ENCODE data around the gene LRMDA. TPM values are rescaled to one million over a fixed set of nuclear protein-coding genes. Genes with fewer than 3 reads are reported as not detected.

LRMDA gene
- total RNA-seq, 3 donors from 2014 or later, result not detected

DNA sequence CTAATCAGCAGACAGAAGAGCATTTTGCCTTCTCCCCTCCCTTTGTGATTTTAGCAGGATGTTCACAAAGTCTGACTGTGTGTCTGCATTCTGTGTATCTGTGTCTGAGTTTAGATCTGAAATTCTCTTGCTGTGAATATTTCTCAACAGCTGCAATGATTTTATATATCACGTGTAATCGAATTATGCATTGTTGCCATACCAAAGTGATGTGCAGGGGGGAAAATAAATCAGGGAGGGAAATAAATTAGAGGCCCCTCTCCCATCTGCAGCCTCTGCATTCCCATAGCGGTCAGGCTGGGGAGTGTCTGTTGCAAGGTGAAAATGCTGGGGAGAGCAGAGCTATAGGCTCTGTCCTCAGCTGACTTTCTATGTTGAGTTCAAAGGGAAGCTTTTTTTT is 209.0 kb downstream of the LRMDA start:
- peaks cover 3% of the 10 kb centered on the region for H3K27me3 Mint-ChIP-seq (ENCODE audit: low read depth)
- ATAC-seq, result no peak
- no peaks in the 10 kb centered on the region for H3K9me3 Mint-ChIP-seq
- no peak for DNase-seq
- H3K4me1 Mint-ChIP-seq (ENCODE audit: low read depth), result no peaks in the 10 kb centered on the region
- no peaks in the 10 kb centered on the region for H3K36me3 Mint-ChIP-seq (ENCODE audit: insufficient read depth)
- H3K4me3 Mint-ChIP-seq, result no peak overlapping the region

GRCh38 chr10:75640803-75641202 is 209.4 kb downstream of the LRMDA start:
- Mint-ChIP-seq H3K4me3 (no peak overlapping the region), H3K27me3 (ENCODE audit: low read depth) (peaks cover 3% of the 10 kb centered on the region), H3K4me1 (ENCODE audit: low read depth) (no peaks in the 10 kb centered on the region), H3K36me3 (ENCODE audit: insufficient read depth) (no peaks in the 10 kb centered on the region), H3K9me3 (no peaks in the 10 kb centered on the region)
- no peak for DNase-seq
- no peak for ATAC-seq

- no peak for DNase-seq
Measured at GRCh38 chr10:75643405-75643804, 212.0 kb downstream of the LRMDA start.

DNA sequence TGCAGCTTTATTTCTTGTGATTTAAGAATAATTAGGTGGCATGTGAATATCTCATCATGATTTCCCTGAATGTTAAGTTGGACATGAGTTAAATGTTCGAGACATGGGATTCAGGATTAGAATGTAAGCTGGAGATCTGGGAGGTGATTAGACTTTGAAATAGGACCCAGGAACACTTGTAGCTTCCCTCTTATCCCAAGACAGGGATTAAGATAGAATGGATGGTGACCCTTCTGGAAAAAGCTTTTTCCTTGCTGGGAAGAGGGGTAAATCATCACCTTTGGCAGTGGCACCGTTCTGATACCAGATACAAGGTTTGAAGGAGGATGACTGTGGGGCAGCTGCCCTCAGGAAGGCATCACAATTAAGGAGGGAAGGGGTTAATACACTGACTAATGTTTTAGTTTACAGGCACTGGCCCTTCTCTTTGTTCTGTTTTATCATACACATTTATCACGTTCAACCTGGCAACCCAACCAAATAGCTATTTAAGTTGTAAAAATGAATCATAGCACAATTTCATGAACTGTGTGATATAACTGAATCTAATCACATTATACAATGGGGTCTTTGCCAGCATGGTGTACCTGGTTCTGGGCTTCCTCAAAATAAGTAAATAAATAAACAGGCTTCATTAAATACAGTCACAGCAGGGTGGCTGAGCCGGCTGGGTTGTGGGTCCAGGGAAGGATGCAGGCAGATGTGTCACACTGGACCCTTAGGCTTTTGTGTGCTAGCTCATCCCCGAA is 212.7 kb downstream of the LRMDA start:
- Mint-ChIP-seq H3K36me3 (ENCODE audit: insufficient read depth) (no peaks in the 10 kb centered on the region), H3K9me3 (no peaks in the 10 kb centered on the region)
- no peak for ATAC-seq

More at GRCh38 chr10:75643405-75643804, 212.0 kb downstream of the LRMDA start:
- Mint-ChIP-seq H3K9me3 (no peaks in the 10 kb centered on the region), H3K4me1 (ENCODE audit: low read depth) (no peaks in the 10 kb centered on the region), H3K36me3 (ENCODE audit: insufficient read depth) (no peaks in the 10 kb centered on the region), H3K4me3 (no peak overlapping the region), H3K27me3 (ENCODE audit: low read depth) (peaks cover 4% of the 10 kb centered on the region)
- no peak for ATAC-seq

DNA sequence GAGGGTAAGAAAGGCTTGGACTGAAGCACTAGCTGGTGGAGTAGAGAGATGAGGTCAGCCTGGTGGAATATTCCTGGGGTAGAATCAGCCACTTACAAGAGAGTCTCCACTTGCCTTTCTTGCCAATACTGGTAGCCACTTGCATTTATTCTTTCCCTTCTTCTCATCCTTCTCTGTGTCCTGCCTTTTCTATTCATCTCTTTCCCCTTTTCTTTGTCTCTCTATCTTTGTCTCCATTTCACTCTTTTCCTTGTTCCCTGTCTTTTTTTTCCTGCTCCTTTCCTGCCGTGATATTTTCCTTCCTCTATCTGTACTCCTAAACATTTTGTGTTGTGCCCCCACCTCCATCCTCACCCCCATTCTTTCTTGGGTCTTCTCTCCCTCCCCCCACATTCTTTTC is 214.3 kb downstream of the LRMDA start:
- ATAC-seq (no peak), DNase-seq (no peak)
- Mint-ChIP-seq H3K36me3 (ENCODE audit: insufficient read depth) (no peaks in the 10 kb centered on the region), H3K4me1 (ENCODE audit: low read depth) (no peaks in the 10 kb centered on the region), H3K9me3 (no peaks in the 10 kb centered on the region), H3K27me3 (ENCODE audit: low read depth) (peaks cover 6% of the 10 kb centered on the region), H3K4me3 (no peak overlapping the region)

More for the DNA sequence above, 212.7 kb downstream of the LRMDA start:
- Mint-ChIP-seq H3K27me3 (ENCODE audit: low read depth) (peaks cover 4% of the 10 kb centered on the region), H3K4me1 (ENCODE audit: low read depth) (no peaks in the 10 kb centered on the region), H3K4me3 (no peak overlapping the region)
- no peak for DNase-seq

DNA sequence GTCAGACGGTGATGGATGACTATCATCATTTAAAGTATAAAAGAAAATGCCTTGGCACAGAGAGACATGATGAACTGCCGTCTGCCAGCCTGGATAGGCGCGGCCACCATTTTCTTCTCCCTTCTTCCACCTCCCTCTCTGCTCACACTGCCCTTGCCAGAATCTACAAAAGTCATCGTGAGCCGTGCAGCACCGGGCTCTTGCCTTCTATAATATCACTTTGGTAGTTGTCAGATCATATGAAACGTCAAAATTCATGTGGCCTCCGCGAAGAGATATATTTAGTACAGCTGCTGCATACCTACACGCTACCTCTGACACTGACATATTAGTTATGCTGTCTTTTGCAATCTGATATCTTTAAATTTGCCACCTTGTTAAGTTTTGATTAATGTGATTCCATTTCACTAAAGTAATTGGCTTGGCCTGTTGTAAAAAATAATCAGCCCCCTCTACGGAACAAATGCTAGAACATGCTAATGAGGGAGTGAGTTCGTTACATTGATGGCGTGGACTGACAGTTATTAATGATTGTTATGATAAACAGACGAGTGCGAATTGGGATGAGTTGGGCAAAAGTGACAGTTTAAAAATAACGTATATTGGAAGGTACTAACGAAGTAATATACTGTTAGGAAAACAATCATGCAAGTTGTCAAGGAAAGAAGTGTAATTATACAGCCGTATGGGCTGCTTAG is 214.9 kb downstream of the LRMDA start:
- H3K4me1 Mint-ChIP-seq (ENCODE audit: low read depth), result no peaks in the 10 kb centered on the region
- no peak overlapping the region for H3K4me3 Mint-ChIP-seq
- DNase-seq (no peak), ATAC-seq (no peak)
- no peaks in the 10 kb centered on the region for H3K36me3 Mint-ChIP-seq (ENCODE audit: insufficient read depth)
- H3K9me3 Mint-ChIP-seq, result no peaks in the 10 kb centered on the region
- H3K27me3 Mint-ChIP-seq (ENCODE audit: low read depth), result peaks cover 10% of the 10 kb centered on the region

- Mint-ChIP-seq H3K36me3 (ENCODE audit: insufficient read depth) (no peaks in the 10 kb centered on the region), H3K27me3 (ENCODE audit: low read depth) (peaks cover 10% of the 10 kb centered on the region), H3K9me3 (no peaks in the 10 kb centered on the region), H3K4me3 (no peak overlapping the region), H3K4me1 (ENCODE audit: low read depth) (no peaks in the 10 kb centered on the region)
- ATAC-seq (no peak), DNase-seq (no peak)
Measured at GRCh38 chr10:75646916-75647315, 215.5 kb downstream of the LRMDA start.

DNA sequence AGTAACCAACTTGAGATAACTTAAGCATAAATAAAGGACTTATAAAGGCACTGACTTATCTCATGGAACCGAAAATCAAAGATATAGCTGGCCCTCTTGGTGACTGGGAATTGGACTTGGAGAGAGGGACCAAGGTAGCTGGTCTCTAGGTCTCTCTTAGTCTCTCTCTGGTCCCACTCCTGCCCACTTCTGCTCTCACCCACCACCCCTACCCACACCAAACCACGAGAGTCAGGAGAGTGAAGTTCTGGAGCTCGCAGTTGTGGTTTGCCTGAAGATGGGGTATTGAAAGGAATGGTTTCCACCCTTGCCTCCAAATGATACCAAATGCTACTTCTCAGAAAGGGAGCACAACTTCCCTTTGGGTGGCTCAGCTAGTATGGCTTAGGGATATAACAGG is 216.3 kb downstream of the LRMDA start:
- no peaks in the 10 kb centered on the region for H3K4me1 Mint-ChIP-seq (ENCODE audit: low read depth)
- no peaks in the 10 kb centered on the region for H3K36me3 Mint-ChIP-seq (ENCODE audit: insufficient read depth)
- H3K9me3 Mint-ChIP-seq, result no peaks in the 10 kb centered on the region
- no peak for DNase-seq
- H3K4me3 Mint-ChIP-seq, result no peak overlapping the region
- ATAC-seq, result no peak
- H3K27me3 Mint-ChIP-seq (ENCODE audit: low read depth), result peaks cover 10% of the 10 kb centered on the region

DNA sequence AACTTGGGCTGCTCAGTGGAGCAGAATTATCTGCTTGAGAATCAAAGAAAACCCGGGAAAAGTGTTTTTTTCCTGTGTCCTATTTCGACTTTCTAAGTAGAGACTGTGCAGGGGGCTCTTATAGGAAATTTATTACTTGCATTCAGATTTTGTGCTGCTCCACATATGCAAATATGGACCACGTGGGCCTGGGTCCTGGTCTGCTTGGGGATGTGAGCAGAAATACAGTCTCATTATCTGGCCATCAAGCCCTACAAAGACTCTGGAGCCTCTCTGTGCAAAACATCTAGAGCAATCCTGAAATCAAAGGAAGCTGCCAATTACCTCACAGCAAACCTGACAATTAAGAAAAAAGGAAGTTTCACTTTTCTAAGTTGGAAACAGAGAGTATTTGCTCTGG is 216.9 kb downstream of the LRMDA start:
- no peak overlapping the region for H3K4me3 Mint-ChIP-seq
- DNase-seq, result no peak
- no peaks in the 10 kb centered on the region for H3K4me1 Mint-ChIP-seq (ENCODE audit: low read depth)
- ATAC-seq, result no peak
- peaks cover 10% of the 10 kb centered on the region for H3K27me3 Mint-ChIP-seq (ENCODE audit: low read depth)
- no peaks in the 10 kb centered on the region for H3K9me3 Mint-ChIP-seq
- no peaks in the 10 kb centered on the region for H3K36me3 Mint-ChIP-seq (ENCODE audit: insufficient read depth)

- ATAC-seq, result no peak
- no peaks in the 10 kb centered on the region for H3K9me3 Mint-ChIP-seq
- no peak for DNase-seq
- no peaks in the 10 kb centered on the region for H3K4me1 Mint-ChIP-seq (ENCODE audit: low read depth)
- no peaks in the 10 kb centered on the region for H3K36me3 Mint-ChIP-seq (ENCODE audit: insufficient read depth)
- peaks cover 11% of the 10 kb centered on the region for H3K27me3 Mint-ChIP-seq (ENCODE audit: low read depth)
- H3K4me3 Mint-ChIP-seq, result no peak overlapping the region
Measured at GRCh38 chr10:75648854-75649253, 217.4 kb downstream of the LRMDA start.

DNA sequence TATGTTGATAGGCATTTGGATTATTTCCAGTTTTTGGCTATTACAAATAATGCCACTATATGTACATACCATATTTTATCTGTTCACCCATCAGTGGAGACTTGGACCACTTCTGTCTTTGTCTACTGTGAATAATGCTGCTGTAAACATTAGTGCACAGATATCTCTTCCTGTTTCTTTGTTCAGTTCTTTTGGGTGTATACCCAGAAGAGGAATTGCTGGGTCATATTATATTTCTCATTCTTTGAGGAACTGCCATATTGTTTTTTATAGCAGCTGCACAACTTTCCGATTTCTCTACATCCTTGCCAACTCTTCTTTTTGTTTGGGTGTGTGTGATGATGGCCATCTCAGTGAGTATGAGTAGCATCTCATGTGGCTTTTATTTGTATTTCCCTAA is 218.0 kb downstream of the LRMDA start:
- no peak overlapping the region for H3K4me3 Mint-ChIP-seq
- ATAC-seq, result no peak
- H3K36me3 Mint-ChIP-seq (ENCODE audit: insufficient read depth), result no peaks in the 10 kb centered on the region
- DNase-seq, result no peak
- H3K27me3 Mint-ChIP-seq (ENCODE audit: low read depth), result peaks cover 13% of the 10 kb centered on the region
- no peaks in the 10 kb centered on the region for H3K4me1 Mint-ChIP-seq (ENCODE audit: low read depth)
- H3K9me3 Mint-ChIP-seq, result no peaks in the 10 kb centered on the region

- H3K9me3 Mint-ChIP-seq, result no peaks in the 10 kb centered on the region
- H3K36me3 Mint-ChIP-seq (ENCODE audit: insufficient read depth), result no peaks in the 10 kb centered on the region
- peaks cover 17% of the 10 kb centered on the region for H3K27me3 Mint-ChIP-seq (ENCODE audit: low read depth)
- no peak overlapping the region for H3K4me3 Mint-ChIP-seq
- H3K4me1 Mint-ChIP-seq (ENCODE audit: low read depth), result no peaks in the 10 kb centered on the region
- no peak for DNase-seq
- no peak for ATAC-seq
Measured at GRCh38 chr10:75650648-75651047, 219.2 kb downstream of the LRMDA start.

DNA sequence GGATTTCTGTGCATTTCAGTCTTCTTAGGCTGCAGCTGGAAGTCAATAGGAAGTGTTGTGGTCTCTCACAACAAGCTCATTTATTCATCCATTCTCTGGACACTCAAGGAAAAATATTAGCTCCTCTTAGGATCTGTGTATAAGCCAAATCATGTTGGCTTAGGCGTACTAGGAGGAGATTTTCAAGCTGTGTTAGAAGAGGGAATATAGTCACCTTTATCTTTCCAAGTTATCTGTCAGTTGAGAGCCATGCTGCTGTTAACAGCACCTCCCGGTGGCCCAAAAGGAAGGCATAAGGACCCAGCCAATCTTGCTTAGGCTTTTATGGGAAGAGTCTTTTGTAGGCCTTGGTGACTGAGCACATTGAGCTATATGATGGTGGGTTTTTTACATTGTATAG is 220.0 kb downstream of the LRMDA start:
- ATAC-seq (no peak), DNase-seq (no peak)
- no peaks in the 10 kb centered on the region for H3K36me3 Mint-ChIP-seq (ENCODE audit: insufficient read depth)
- peaks cover 17% of the 10 kb centered on the region for H3K27me3 Mint-ChIP-seq (ENCODE audit: low read depth)
- H3K4me3 Mint-ChIP-seq, result no peak overlapping the region
- no peaks in the 10 kb centered on the region for H3K4me1 Mint-ChIP-seq (ENCODE audit: low read depth)
- no peaks in the 10 kb centered on the region for H3K9me3 Mint-ChIP-seq

GRCh38 chr10:75652146-75652740 is 220.8 kb downstream of the LRMDA start:
- Mint-ChIP-seq H3K36me3 (ENCODE audit: insufficient read depth) (no peaks in the 10 kb centered on the region), H3K9me3 (no peaks in the 10 kb centered on the region), H3K4me1 (ENCODE audit: low read depth) (no peaks in the 10 kb centered on the region), H3K4me3 (no peak overlapping the region), H3K27me3 (ENCODE audit: low read depth) (peaks cover 18% of the 10 kb centered on the region)
- DNase-seq (no peak), ATAC-seq (no peak)

GRCh38 chr10:75653761-75654160 is 222.3 kb downstream of the LRMDA start:
- no peaks in the 10 kb centered on the region for H3K36me3 Mint-ChIP-seq (ENCODE audit: insufficient read depth)
- ATAC-seq, result no peak
- DNase-seq, result no peak

More at GRCh38 chr10:75653761-75654160, 222.3 kb downstream of the LRMDA start:
- Mint-ChIP-seq H3K9me3 (no peaks in the 10 kb centered on the region), H3K4me1 (ENCODE audit: low read depth) (no peaks in the 10 kb centered on the region), H3K4me3 (no peak overlapping the region), H3K27me3 (ENCODE audit: low read depth) (peaks cover 20% of the 10 kb centered on the region)

Data from activated T-cell treated with anti-CD3 and anti-CD28 coated beads, Interleukin-2, amount 50 U/mL, for 4 hours (primary cell).